Heart left ventricle (tissue), 16 donors: ENCODE data around the gene ANKRD44. TPM values are rescaled to one million over a fixed set of nuclear protein-coding genes. Genes with fewer than 3 reads are reported as not detected.

Source experiments
- ATAC-seq, 4 donors: fragments of 200-7000 bp; cut with Tn5 transposase; one replicate each; pipeline ENCODE4 v1.9.1; 2020 to 2022; ENCODE audit warnings: moderate library complexity in 4 of 4, mild to moderate bottlenecking in 3 of 4, moderate number of reproducible peaks in 1 of 4
- DNase-seq, 5 donors: peaks; one replicate each; pipeline ENCODE4 v3.0.0-alpha.2; 2020
- H3K27ac ChIP-seq, 12 donors: fragments of 200-600 bp; sonication (generic) in 4 of 12; one replicate each; pipeline versions ENCODE4 v1.5.0 to v1.8.0; 2016 to 2022; ENCODE audit warnings: mild to moderate bottlenecking in 2 of 12
- H3K27me3 ChIP-seq, 9 donors: fragments of 200-600 bp; sonication (generic) in 2 of 9; one replicate each; pipeline versions ENCODE4 v1.5.1 to v1.8.0; 2016 to 2022; ENCODE audit warnings: mild to moderate bottlenecking in 3 of 9
- H3K36me3 ChIP-seq, 9 donors: fragments of 200-600 bp; sonication (generic) in 2 of 9; one replicate each; pipeline versions ENCODE4 v1.5.0 to v1.8.0; 2018 to 2022; ENCODE audit warnings: mild to moderate bottlenecking in 2 of 9
- H3K4me1 ChIP-seq, 12 donors: fragments of 200-600 bp; sonication (generic) in 4 of 12; one replicate each; pipeline versions ENCODE4 v1.5.0 to v1.8.0; 2016 to 2022; ENCODE audit warnings: mild to moderate bottlenecking in 3 of 12
- H3K4me3 ChIP-seq, 12 donors: fragments of 200-600 bp; sonication (generic) in 4 of 12; one replicate each; pipeline versions ENCODE4 v1.5.0 to v1.8.0; 2017 to 2022; ENCODE audit warnings: mild to moderate bottlenecking in 9 of 12, moderate library complexity in 4 of 12
- H3K9me3 ChIP-seq, 12 donors: fragments of 200-600 bp; sonication (generic) in 4 of 12; one replicate each; pipeline versions ENCODE4 v1.5.0 to v1.8.0; 2016 to 2022; ENCODE audit warnings: mild to moderate bottlenecking in 1 of 12
- CTCF ChIP-seq, 12 donors: fragments of 200-600 bp; sonication (generic) in 4 of 12; IDR thresholded peaks; one replicate each; pipeline versions ENCODE4 v1.5.0 to v1.8.0; 2018 to 2022; ENCODE audit warnings: antibody characterized with exemption in 12 of 12, mild to moderate bottlenecking in 5 of 12
- POLR2A ChIP-seq, 2 donors: fragments of 450-650 bp; IDR thresholded peaks; one replicate each; pipeline ENCODE4 v1.6.1; 2017; ENCODE audit warnings: antibody characterized with exemption in 2 of 2, mild to moderate bottlenecking in 2 of 2, moderate library complexity in 2 of 2
- WGBS, 4 donors: extraction: QIAGEN DNeasy Blood & Tissue Kit in 2 of 4; methylation state at CpG; one replicate each; pipeline versions ENCODE4 v1.1.5 to v1.1.7; 2013 to 2018; 5-methylcytosine and 5-hydroxymethylcytosine counted together
- intact Hi-C, 10 donors: fragments of 100-400 bp; cut with DNase I; formaldehyde crosslinking; loops; one replicate each; pipeline versions ENCODE4 v1.11.1 to v1.14.2; 2022
- polyA plus RNA-seq, 2 donors: library from polyadenylated mRNA; stranded (reverse); fragments of 200-250 nt; gene quantifications; one replicate each; pipeline ENCODE4 v1.2.3, GENCODE V29; 2013
- total RNA-seq, 9 donors: library from RNA; depleted of rRNA in 2 of 9; stranded (reverse); fragments of >200 nt in 2 of 9; fragmentation: NEBNext Ultra II Directional in 3 of 9; extraction: Animal tissue kit (Norgen Biotek cat#: 25700) in 3 of 9; gene quantifications; one replicate each; pipeline versions ENCODE4 v1.1.0 to v1.2.4, GENCODE V29; 2016 to 2023
- donor health status: ischemic (EF 13 %, LVEDD 7.1; RV severe dilation, severe dysfunction).
- donor health status: healthy with polysubstance abuse.
- donor health status: DM: no; HTN: yes; CAD: no.
- donor health status: DM: no; HTN: no; CAD: no.
- donor health status: ischemic (EF 25% LVEDD 6.9; RV normal size, moderate dysfunction).
- donor health status: ischemic (EF 25% LVEDD 5.7; RV mildly dilated, moderate dysfunction).
- donor health status: healthy.
- donor health status: DM: yes; HTN: yes; CAD: no.
- donor health status: ischemic (EF 35%, LVEDD 5.7; RV mildly dilated, moderate dysfunction).
- donor health status: nonischemic (EF 11% LVEDD 7.7; RV severe dilation, severe dysfunction).
- donor health status: DM: yes; HTN: yes; CAD: no.
- donor health status: PGD.
- donor health status: ischemic (EF 29% LVEDD 5.4; RV normal size, mild dysfunction).
- donor health status: nonischemic (EF 23%, LVEDD 6.1; RV moderate dilation, normal function).

ANKRD44 gene
- total and polyA plus RNA-seq, 11 donors: 2.4 to 30.6 (median 8.4) TPM

- intact Hi-C loops: no loop called here
Measured at GRCh38 chr2:197236159-197236558, 74.4 kb downstream of the ANKRD44 start.

GRCh38 chr2:197235711-197236110 is 74.9 kb downstream of the ANKRD44 start:
- ATAC-seq: no peak
- H3K4me3 ChIP-seq: no peak overlapping the region
- no peaks in the 10 kb centered on the region for H3K9me3 ChIP-seq
- no peak overlapping the region for H3K27ac ChIP-seq
- intact Hi-C loops: no loop called here
- H3K27me3 ChIP-seq: no peaks in the 10 kb centered on the region
- peaks cover 0 to 91% (median 0%) of the 10 kb centered on the region in 12 donors for H3K4me1 ChIP-seq
- TF ChIP-seq POLR2A (IDR thresholded peaks at IDR 0.05) (no peak), CTCF (IDR thresholded peaks at IDR 0.05) (no peak)
- no peaks in the 10 kb centered on the region for H3K36me3 ChIP-seq
- 91 to 95% (median 94%) methylated on average over 3 of the region's 3 CpGs for WGBS, 4 donors
- no peak for DNase-seq

More at GRCh38 chr2:197236159-197236558, 74.4 kb downstream of the ANKRD44 start:
- no peaks in the 10 kb centered on the region for H3K27me3 ChIP-seq
- no peaks in the 10 kb centered on the region for H3K36me3 ChIP-seq
- peaks cover 0 to 91% (median 0%) of the 10 kb centered on the region in 12 donors for H3K4me1 ChIP-seq
- H3K27ac ChIP-seq: no peak overlapping the region
- DNase-seq (no peak), ATAC-seq (no peak)
- no peak overlapping the region for H3K4me3 ChIP-seq
- H3K9me3 ChIP-seq: no peaks in the 10 kb centered on the region
- TF ChIP-seq POLR2A (IDR thresholded peaks at IDR 0.05): no peak
- TF ChIP-seq CTCF (IDR thresholded peaks at IDR 0.05): no peak
- WGBS, 4 donors: 89 to 98% (median 95%) methylated on average over 2 of the region's 2 CpGs

GRCh38 chr2:197234671-197235191 is 75.8 kb downstream of the ANKRD44 start:
- Histone ChIP-seq H3K9me3 (no peaks in the 10 kb centered on the region), H3K36me3 (no peaks in the 10 kb centered on the region), H3K27me3 (no peaks in the 10 kb centered on the region), H3K4me3 (no peak overlapping the region), H3K27ac (no peak overlapping the region), H3K4me1 (peaks cover 0 to 91% (median 0%) of the 10 kb centered on the region in 12 donors)
- 95 to 98% (median 97%) methylated on average over 4 of the region's 4 CpGs for WGBS, 4 donors
- intact Hi-C loops: no loop called here
- no peak for TF ChIP-seq CTCF (IDR thresholded peaks at IDR 0.05)
- no peak for TF ChIP-seq POLR2A (IDR thresholded peaks at IDR 0.05)
- DNase-seq (no peak), ATAC-seq (no peak)

- TF ChIP-seq CTCF (IDR thresholded peaks at IDR 0.05): no peak
- no peak for TF ChIP-seq POLR2A (IDR thresholded peaks at IDR 0.05)
- intact Hi-C loops: no loop called here
- no peak for ATAC-seq
- Histone ChIP-seq H3K4me1 (peaks cover 0 to 87% (median 0%) of the 10 kb centered on the region in 12 donors), H3K9me3 (no peaks in the 10 kb centered on the region), H3K36me3 (no peaks in the 10 kb centered on the region), H3K4me3 (no peak overlapping the region), H3K27ac (peak overlapping the region in 1 of 12 donors; percentile 39), H3K27me3 (no peaks in the 10 kb centered on the region)
- no peak for DNase-seq
Measured at GRCh38 chr2:197233473-197233872, 77.1 kb downstream of the ANKRD44 start.
